Caco-2 (cell line): ENCODE measurements around the gene NDUFB4. TPM values are rescaled to one million over a fixed set of nuclear protein-coding genes. Genes with fewer than 3 reads are reported as not detected.

ENCODE experiments used
- BruUV-seq: library from RNA; stranded (reverse); fragments of 400-500 nt; replicated peaks from 2 replicates; lab custom pipeline; 2021; lab: Mats Ljungman, UMichigan
- CTCF ChIA-PET: fragments of 300-600 bp; sonication (Branson Sonifier 250); formaldehyde crosslinking; loops from one replicate; lab custom pipeline; 2022; ENCODE audit warnings: antibody characterized with exemption; lab: Charles Lee
- POLR2A ChIA-PET: fragments of 300-600 bp; sonication (Branson Sonifier 250); formaldehyde crosslinking; loops from one replicate; lab custom pipeline; 2022; ENCODE audit warnings: antibody characterized with exemption; lab: Charles Lee
- DNase-seq, 2 experiments: peaks; one replicate each; pipeline versions ENCODE4 v3.0.0 to v3.0.0-alpha.2; 2020 to 2022
- H3K27me3 ChIP-seq: replicated peaks from 2 replicates; pipeline ENCODE4 v1.6.0; 2011; ENCODE audit warnings: low read length; ENCODE audit not compliant: control insufficient read depth, insufficient read depth
- H3K36me3 ChIP-seq: 2 replicates; pipeline ENCODE4 v1.5.1; 2011; ENCODE audit warnings: low read length; ENCODE audit not compliant: control insufficient read depth, insufficient read depth
- H3K4me1 ChIP-seq: fragments of 250-450 bp; sonication (Bioruptor Pico); 2 replicates; pipeline ENCODE4 v1.5.1; 2020; ENCODE audit warnings: mild to moderate bottlenecking
- H3K4me3 ChIP-seq: 2 replicates; pipeline ENCODE4 v1.5.1; 2011; ENCODE audit warnings: low read depth, mild to moderate bottlenecking, control low read depth, low read length
- H3K9me3 ChIP-seq: fragments of 250-450 bp; sonication (Bioruptor Pico); 2 replicates; pipeline ENCODE4 v1.5.1; 2020; ENCODE audit warnings: mild to moderate bottlenecking, moderate library complexity
- H3K27ac Mint-ChIP-seq: one replicate; pipeline ENCODE4 v1.8.0; 2022; ENCODE audit warnings: mixed read lengths; ENCODE audit not compliant: unreplicated experiment
- H3K27me3 Mint-ChIP-seq: one replicate; pipeline ENCODE4 v1.8.0; 2022; ENCODE audit warnings: mixed read lengths; ENCODE audit not compliant: insufficient read depth, unreplicated experiment
- H3K36me3 Mint-ChIP-seq: one replicate; pipeline ENCODE4 v1.8.0; 2022; ENCODE audit warnings: mild to moderate bottlenecking, mixed read lengths; ENCODE audit not compliant: insufficient read depth, unreplicated experiment
- H3K4me1 Mint-ChIP-seq: one replicate; pipeline ENCODE4 v1.8.0; 2022; ENCODE audit warnings: low read depth, mixed read lengths; ENCODE audit not compliant: unreplicated experiment
- H3K4me3 Mint-ChIP-seq: one replicate; pipeline ENCODE4 v1.8.0; 2022; ENCODE audit warnings: mild to moderate bottlenecking, moderate library complexity, mixed read lengths; ENCODE audit not compliant: unreplicated experiment
- H3K9me3 Mint-ChIP-seq: one replicate; pipeline ENCODE4 v1.8.0; 2022; ENCODE audit warnings: mixed read lengths; ENCODE audit not compliant: unreplicated experiment
- CTCF ChIP-seq, 2 experiments: fragments of 200-600 bp in 1 of 2; IDR thresholded peaks; 1 replicate in 1 of 2; 2 replicates in 1 of 2; pipeline versions ENCODE4 v1.5.1 to v1.8.0; 2011 to 2022; ENCODE audit warnings: antibody characterized with exemption in 1 of 2, control low read depth in 1 of 2, inconsistent platforms in 1 of 2, low read depth in 1 of 2, low read length in 1 of 2, mild to moderate bottlenecking in 1 of 2, moderate library complexity in 1 of 2; ENCODE audit not compliant: insufficient read depth in 1 of 2, severe bottlenecking in 1 of 2, unreplicated experiment in 1 of 2
- intact Hi-C: fragments of 100-400 bp; cut with micrococcal nuclease; formaldehyde crosslinking; loops from one replicate; pipeline ENCODE4 v1.10.0; 2022; ENCODE audit not compliant: unreplicated experiment
- total RNA-seq: library from RNA; stranded (reverse); gene quantifications from 2 replicates; pipeline ENCODE4 v1.2.3, GENCODE V29; 2022

The NDUFB4 gene
- total RNA-seq, 1 experiment from 2014 or later, result 136 TPM

- no peaks in the 10 kb centered on the region for H3K27me3 Mint-ChIP-seq
- intact Hi-C loops, result no loop called here
- POLR2A ChIA-PET, result no interaction called here
- DNase-seq, result no peak
- no peaks in the 10 kb centered on the region for H3K4me1 Mint-ChIP-seq
- no peak for TF ChIP-seq CTCF (IDR thresholded peaks at IDR 0.05; ENCODE audit: insufficient read depth in 1 of 2, low read depth in 1 of 2, low read length in 1 of 2, severe bottlenecking in 1 of 2, unreplicated experiment in 1 of 2)
- H3K36me3 ChIP-seq, result peaks cover 4% of the 10 kb centered on the region
- CTCF ChIA-PET, result interaction anchor here (0.6 kb wide), 1 partner anchor 54 kb away, joined by 3 read pairs; the partner anchor contains the start of gene NDUFB4
- H3K4me3 Mint-ChIP-seq, result no peak overlapping the region
- H3K27me3 ChIP-seq, result no peaks in the 10 kb centered on the region
- H3K4me1 ChIP-seq, result no peaks in the 10 kb centered on the region
- no TSS peak for BruUV-seq
- H3K9me3 Mint-ChIP-seq, result no peaks in the 10 kb centered on the region
- no peak overlapping the region for H3K4me3 ChIP-seq
- H3K27ac Mint-ChIP-seq, result no peak overlapping the region
- no peaks in the 10 kb centered on the region for H3K9me3 ChIP-seq
- peaks cover 27% of the 10 kb centered on the region for H3K36me3 Mint-ChIP-seq
Observed at GRCh38 chr3:120650311-120650710, 54.2 kb downstream of the NDUFB4 start.

Other genes starting within 250 kb of the NDUFB4 start
- 19.8 and 20.5 TPM in 2 replicates for gene LRRC58, start 247.0 kb upstream of the NDUFB4 start, total RNA-seq
- 1.4 and 2.9 TPM in 2 replicates for gene FSTL1, start 145.3 kb upstream of the NDUFB4 start, total RNA-seq
- gene HGD, start 85.9 kb downstream of the NDUFB4 start, total RNA-seq, result 76.3 and 102 TPM in 2 replicates
- gene RABL3, start 146.2 kb downstream of the NDUFB4 start, total RNA-seq, result 13.9 and 14.6 TPM in 2 replicates
- 23.7 and 30.6 TPM in 2 replicates for gene GTF2E1, start 146.4 kb downstream of the NDUFB4 start, total RNA-seq